Mesendoderm (in vitro differentiated cells): ENCODE results near the gene SLC9C1.
A peak's percentile ranks its signal among the peaks of the same experiment; 100 is the strongest.

Experiments
- DNase-seq: peaks from one replicate; pipeline ENCODE4 v3.0.0; 2013
- H2AK5ac ChIP-seq: 2 replicates; pipeline ENCODE4 v1.6.1; 2013; ENCODE audit warnings: low read length, inconsistent platforms
- H2BK120ac ChIP-seq: 2 replicates; pipeline ENCODE4 v1.6.1; 2013; ENCODE audit warnings: low read depth, mild to moderate bottlenecking, low read length, moderate library complexity, mixed read lengths
- H2BK15ac ChIP-seq: replicated peaks from 2 replicates; pipeline ENCODE4 v1.6.1; 2013; ENCODE audit warnings: low read depth, mild to moderate bottlenecking, moderate library complexity
- H2BK5ac ChIP-seq: 2 replicates; pipeline ENCODE4 v1.6.1; 2013; ENCODE audit warnings: low read length, inconsistent platforms
- H3K18ac ChIP-seq: 2 replicates; pipeline ENCODE4 v1.6.1; 2013; ENCODE audit warnings: mild to moderate bottlenecking, low read length, mixed read lengths
- H3K23ac ChIP-seq: one replicate; pipeline ENCODE4 v1.6.1; 2013; ENCODE audit warnings: low read length
- H3K27ac ChIP-seq: 2 replicates; pipeline ENCODE4 v1.5.1; 2013; ENCODE audit warnings: low read depth, mild to moderate bottlenecking, inconsistent platforms, low read length, moderate library complexity
- H3K27me3 ChIP-seq: 2 replicates; pipeline ENCODE4 v1.6.1; 2013; ENCODE audit warnings: low read length, control low read depth, mild to moderate bottlenecking, inconsistent platforms; ENCODE audit not compliant: insufficient read depth, poor library complexity
- H3K36me3 ChIP-seq: 2 replicates; pipeline ENCODE4 v1.6.1; 2013; ENCODE audit warnings: low read length, inconsistent platforms; ENCODE audit not compliant: control insufficient read depth, insufficient read depth
- H3K4ac ChIP-seq: one replicate; pipeline ENCODE4 v1.6.1; 2013; ENCODE audit warnings: low read depth, mild to moderate bottlenecking, low read length, moderate library complexity
- H3K4me1 ChIP-seq: 2 replicates; pipeline ENCODE4 v1.6.1; 2013; ENCODE audit warnings: low read depth, low read length, inconsistent platforms; ENCODE audit not compliant: control insufficient read depth
- H3K4me2 ChIP-seq: 2 replicates; pipeline ENCODE4 v1.6.1; 2013; ENCODE audit warnings: low read length
- H3K4me3 ChIP-seq: 2 replicates; pipeline ENCODE4 v1.5.1; 2013; ENCODE audit warnings: mild to moderate bottlenecking, low read length
- H3K56ac ChIP-seq: one replicate; pipeline ENCODE4 v1.6.1; 2013; ENCODE audit warnings: low read length
- H3K79me1 ChIP-seq: 2 replicates; pipeline ENCODE4 v1.6.1; 2013; ENCODE audit warnings: low read length, inconsistent platforms
- H3K79me2 ChIP-seq: 2 replicates; pipeline ENCODE4 v1.6.1; 2013; ENCODE audit warnings: mild to moderate bottlenecking, low read length; ENCODE audit not compliant: control insufficient read depth, insufficient read depth
- H3K9ac ChIP-seq: 2 replicates; pipeline ENCODE4 v1.6.1; 2013; ENCODE audit warnings: low read length, inconsistent platforms
- H4K5ac ChIP-seq: one replicate; pipeline ENCODE4 v1.6.1; 2013; ENCODE audit warnings: low read length
- H4K8ac ChIP-seq: one replicate; pipeline ENCODE4 v1.6.1; 2013; ENCODE audit warnings: low read depth, mild to moderate bottlenecking, control low read depth, low read length, moderate library complexity
- WGBS: extraction: QIAGEN DNeasy Blood & Tissue Kit; methylation state at CpG from one replicate; pipeline ENCODE4 v1.1.7; 2013; ENCODE audit warnings: low lambda C conversion rate, missing lambda C conversion rate; ENCODE audit not compliant: insufficient coverage; ENCODE audit errors: extremely low coverage; 5-methylcytosine and 5-hydroxymethylcytosine counted together

Gene SLC9C1

DNA sequence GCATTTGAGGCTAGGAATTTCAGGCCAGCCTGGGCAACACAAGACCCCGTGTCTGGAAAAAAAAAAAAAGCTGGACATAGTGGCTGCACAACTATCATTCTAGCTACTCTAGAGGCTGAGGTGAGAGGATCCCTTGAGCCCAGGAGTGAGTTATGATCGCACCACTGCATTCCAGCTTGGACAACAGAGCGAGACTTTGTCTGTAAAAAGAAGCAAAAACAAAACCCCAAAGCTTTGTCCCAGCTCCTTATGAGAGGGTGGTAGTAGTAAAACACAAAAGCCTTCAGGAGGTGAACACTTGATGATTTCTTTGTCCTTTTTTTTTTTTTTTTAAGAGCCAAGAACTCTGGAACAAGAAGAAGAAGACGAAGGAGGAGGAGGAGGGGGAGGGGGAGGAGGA lies 37.8 kb upstream of the SLC9C1 start:
- Histone ChIP-seq H3K36me3 (no peaks in the 10 kb centered on the region), H3K56ac (no peak overlapping the region), H3K4ac (peak overlapping the region; percentile 36), H3K23ac (no peak overlapping the region), H3K9ac (no peak overlapping the region), H4K8ac (no peak overlapping the region), H3K4me3 (no peak overlapping the region), H3K27me3 (no peaks in the 10 kb centered on the region), H3K27ac (no peak overlapping the region), H3K4me2 (no peak overlapping the region), H2BK15ac (no peak overlapping the region), H3K18ac (no peak overlapping the region), H2AK5ac (no peak overlapping the region), H2BK120ac (no peak overlapping the region), H2BK5ac (no peak overlapping the region), H3K4me1 (peaks cover 5% of the 10 kb centered on the region), H3K79me2 (peaks cover 26% of the 10 kb centered on the region), H4K5ac (no peak overlapping the region), H3K79me1 (no peaks in the 10 kb centered on the region)
- no CpG with 5 or more reads among the region's 4 CpGs for WGBS
- DNase-seq: no peak

DNA sequence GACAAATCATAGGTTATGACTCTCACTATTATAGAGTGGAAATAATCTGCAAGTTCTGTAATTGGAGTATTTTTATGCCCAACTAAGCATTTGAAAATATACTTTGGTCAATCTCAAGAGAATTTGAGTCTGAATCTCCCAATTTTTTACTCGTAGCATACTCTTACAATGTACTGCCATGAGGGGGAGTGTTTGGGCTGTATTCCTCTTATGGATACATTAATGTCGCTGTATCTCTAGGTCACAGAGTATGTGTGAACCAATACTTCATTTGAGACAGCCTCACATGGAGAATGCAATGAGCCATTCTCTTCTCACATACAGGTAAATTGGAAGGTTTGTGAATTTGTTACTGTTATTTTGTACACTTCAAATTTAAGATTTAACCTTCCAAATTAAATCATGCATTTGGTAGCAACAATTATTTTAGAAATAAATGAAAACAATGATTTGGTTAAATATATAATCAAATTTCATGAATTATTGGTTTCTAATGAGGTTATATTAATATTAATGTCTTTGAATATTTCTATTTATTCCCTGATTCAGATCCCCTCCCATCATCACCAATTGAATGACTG lies 33.4 kb upstream of the SLC9C1 start:
- peak; percentile 77 for DNase-seq
- WGBS: no CpG with 5 or more reads among the region's 2 CpGs
- no peak overlapping the region for H2BK5ac ChIP-seq

DNA sequence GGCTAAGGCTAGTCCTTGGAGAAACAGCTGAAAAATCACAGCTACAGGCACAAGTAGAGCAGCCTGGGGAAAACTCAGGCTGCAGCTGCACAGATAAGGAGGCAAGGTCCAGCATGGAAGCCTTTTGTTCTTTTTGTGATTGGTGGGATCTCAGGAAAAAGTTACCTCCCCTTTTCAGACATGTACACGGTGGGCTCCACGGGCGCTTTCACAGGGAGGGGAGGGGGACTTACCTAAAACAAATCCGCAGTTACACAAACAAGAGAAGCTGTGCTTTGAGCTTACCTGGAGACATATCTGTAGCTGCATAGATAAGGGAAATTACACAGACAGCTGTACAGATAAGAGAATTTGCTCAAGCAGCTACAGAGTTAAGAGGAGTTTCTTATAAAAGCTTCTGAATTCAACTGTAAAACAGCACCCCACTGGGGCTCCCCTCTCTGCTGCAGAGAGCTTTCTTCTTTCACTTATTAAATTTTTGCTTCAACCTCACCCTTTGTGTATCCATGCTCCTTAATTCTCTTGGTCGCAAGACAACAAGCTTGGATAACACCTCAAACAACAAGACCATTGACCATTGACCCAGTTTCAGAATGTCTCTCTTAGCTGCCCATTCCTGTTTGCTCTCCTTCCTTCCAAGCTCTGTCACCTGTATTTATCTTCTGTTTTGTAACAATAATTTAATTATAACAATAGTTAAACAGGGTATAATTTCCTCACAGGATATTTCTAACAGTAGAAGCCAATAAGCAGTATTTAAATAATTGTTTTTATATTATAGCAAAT lies 28.0 kb upstream of the SLC9C1 start:
- Histone ChIP-seq H2AK5ac (no peak overlapping the region), H3K9ac (peak overlapping the region; percentile 37), H2BK15ac (peak overlapping the region; percentile 85), H3K4me2 (no peak overlapping the region), H3K27ac (peak overlapping the region; percentile 63), H3K79me1 (no peaks in the 10 kb centered on the region), H4K5ac (peak overlapping the region; percentile 79), H3K4me1 (peaks cover 6% of the 10 kb centered on the region), H3K4ac (peak overlapping the region; percentile 48), H2BK5ac (peak overlapping the region; percentile 54), H3K36me3 (no peaks in the 10 kb centered on the region), H4K8ac (no peak overlapping the region), H3K56ac (peak overlapping the region; percentile 47), H3K27me3 (no peaks in the 10 kb centered on the region), H3K4me3 (no peak overlapping the region), H3K18ac (peak overlapping the region; percentile 18), H3K23ac (no peak overlapping the region), H3K79me2 (no peaks in the 10 kb centered on the region), H2BK120ac (no peak overlapping the region)
- no CpG with 5 or more reads among the region's 5 CpGs for WGBS
- peak; percentile 93 for DNase-seq

More for the DNA sequence above, 33.4 kb upstream of the SLC9C1 start:
- no peak overlapping the region for H3K27ac ChIP-seq
- H4K8ac ChIP-seq: no peak overlapping the region
- H2BK15ac ChIP-seq: no peak overlapping the region
- no peak overlapping the region for H3K56ac ChIP-seq
- no peak overlapping the region for H3K4me3 ChIP-seq
- no peaks in the 10 kb centered on the region for H3K36me3 ChIP-seq
- no peaks in the 10 kb centered on the region for H3K4me1 ChIP-seq
- no peaks in the 10 kb centered on the region for H3K79me2 ChIP-seq
- H3K18ac ChIP-seq: no peak overlapping the region
- no peak overlapping the region for H3K4me2 ChIP-seq
- H2BK120ac ChIP-seq: no peak overlapping the region
- no peak overlapping the region for H3K4ac ChIP-seq
- H3K27me3 ChIP-seq: no peaks in the 10 kb centered on the region
- no peak overlapping the region for H2AK5ac ChIP-seq
- H4K5ac ChIP-seq: no peak overlapping the region
- no peak overlapping the region for H3K23ac ChIP-seq
- no peaks in the 10 kb centered on the region for H3K79me1 ChIP-seq
- no peak overlapping the region for H3K9ac ChIP-seq

DNA sequence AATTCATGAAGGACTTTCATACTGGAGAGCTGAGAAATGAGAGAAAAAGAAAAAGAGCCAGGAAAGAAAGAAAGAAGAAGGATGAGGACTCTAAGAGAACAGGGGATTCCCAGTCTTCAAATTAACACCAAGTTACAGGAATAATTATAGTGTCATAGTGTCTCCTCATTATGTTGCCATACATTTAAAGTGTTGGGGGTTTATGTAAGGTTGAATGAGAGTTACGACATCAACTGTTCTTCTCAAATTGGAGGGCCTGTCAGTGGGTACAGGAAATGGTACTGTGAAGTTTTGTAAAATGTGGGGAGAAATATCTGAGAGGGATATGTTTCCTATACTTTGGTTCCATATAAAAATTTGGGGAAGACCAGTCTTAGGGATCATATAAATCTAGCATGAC lies 26.7 kb upstream of the SLC9C1 start:
- no CpG with 5 or more reads among the region's 1 CpG for WGBS
- H4K5ac ChIP-seq: no peak overlapping the region
- H3K4me1 ChIP-seq: peaks cover 6% of the 10 kb centered on the region
- no peak overlapping the region for H4K8ac ChIP-seq
- no peak overlapping the region for H3K9ac ChIP-seq
- H2BK15ac ChIP-seq: peak overlapping the region; percentile 74
- no peaks in the 10 kb centered on the region for H3K79me1 ChIP-seq
- no peak for DNase-seq
- H3K56ac ChIP-seq: peak overlapping the region; percentile 36
- no peak overlapping the region for H3K23ac ChIP-seq
- H3K27ac ChIP-seq: no peak overlapping the region
- H3K79me2 ChIP-seq: no peaks in the 10 kb centered on the region
- H2BK5ac ChIP-seq: no peak overlapping the region
- no peaks in the 10 kb centered on the region for H3K36me3 ChIP-seq
- H3K4ac ChIP-seq: no peak overlapping the region
- H3K18ac ChIP-seq: no peak overlapping the region
- H2AK5ac ChIP-seq: no peak overlapping the region
- no peak overlapping the region for H3K4me3 ChIP-seq
- no peak overlapping the region for H2BK120ac ChIP-seq
- no peak overlapping the region for H3K4me2 ChIP-seq
- no peaks in the 10 kb centered on the region for H3K27me3 ChIP-seq

DNA sequence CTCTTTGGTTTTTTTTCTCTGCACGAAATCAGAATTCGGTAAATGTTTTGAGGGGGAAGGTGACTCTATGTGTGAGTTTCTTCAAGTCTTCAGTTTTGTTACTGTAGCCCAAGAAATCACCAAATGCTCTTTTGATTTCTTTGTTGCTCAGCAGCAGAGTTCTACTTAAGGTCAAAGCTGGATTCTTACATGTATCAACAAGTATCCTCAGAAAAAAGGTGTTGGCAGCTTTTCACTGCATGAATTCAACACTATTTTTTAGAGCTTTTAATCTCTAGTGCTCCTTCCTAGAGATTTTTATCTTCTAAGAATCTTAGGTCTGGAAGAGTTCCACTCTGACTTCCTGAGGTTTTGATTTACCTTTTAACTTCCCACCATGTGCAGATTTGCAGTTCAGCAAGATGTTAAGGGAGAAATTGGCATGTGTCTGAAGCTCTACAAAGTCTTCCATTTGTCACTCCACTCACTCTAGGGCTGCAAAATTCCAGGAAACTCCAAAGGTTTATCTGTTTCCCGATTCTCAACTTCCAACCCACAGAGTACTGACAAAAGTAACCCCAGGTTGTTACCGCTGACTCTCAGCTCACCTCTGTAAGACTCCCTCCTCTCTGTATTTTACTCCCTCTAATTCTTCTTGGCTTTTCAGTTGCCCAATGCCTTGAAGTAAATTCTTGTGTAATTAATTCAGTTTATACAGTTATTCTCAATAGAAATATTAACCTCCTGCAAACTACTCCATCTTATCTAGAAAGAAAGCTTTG lies 25.7 kb upstream of the SLC9C1 start:
- Histone ChIP-seq H4K8ac (peak overlapping the region; percentile 86), H3K18ac (peak overlapping the region; percentile 84), H2BK15ac (peak overlapping the region; percentile 57), H3K27ac (peak overlapping the region; percentile 81), H3K4ac (peak overlapping the region; percentile 55), H3K23ac (no peak overlapping the region), H2BK120ac (peak overlapping the region; percentile 61), H3K56ac (peak overlapping the region; percentile 27), H3K9ac (no peak overlapping the region), H3K27me3 (no peaks in the 10 kb centered on the region), H2AK5ac (no peak overlapping the region), H3K4me3 (no peak overlapping the region), H3K4me2 (no peak overlapping the region), H3K79me2 (no peaks in the 10 kb centered on the region), H2BK5ac (peak overlapping the region; percentile 6), H3K4me1 (peaks cover 6% of the 10 kb centered on the region), H4K5ac (peak overlapping the region; percentile 36), H3K79me1 (no peaks in the 10 kb centered on the region), H3K36me3 (no peaks in the 10 kb centered on the region)
- WGBS: no CpG with 5 or more reads among the region's 4 CpGs
- peak; percentile 57 for DNase-seq
